Femur (tissue), 1 donor: ENCODE data around the gene LRRC2.
"Not testable (repeated sequence)": the region's sequence is repeated elsewhere in the genome, so short reads cannot be mapped to it uniquely, and the experiment has no call there.

Experiments
- DNase-seq: peaks from one replicate; pipeline ENCODE4 v3.0.0-alpha.2; 2017

The LRRC2 gene

DNA sequence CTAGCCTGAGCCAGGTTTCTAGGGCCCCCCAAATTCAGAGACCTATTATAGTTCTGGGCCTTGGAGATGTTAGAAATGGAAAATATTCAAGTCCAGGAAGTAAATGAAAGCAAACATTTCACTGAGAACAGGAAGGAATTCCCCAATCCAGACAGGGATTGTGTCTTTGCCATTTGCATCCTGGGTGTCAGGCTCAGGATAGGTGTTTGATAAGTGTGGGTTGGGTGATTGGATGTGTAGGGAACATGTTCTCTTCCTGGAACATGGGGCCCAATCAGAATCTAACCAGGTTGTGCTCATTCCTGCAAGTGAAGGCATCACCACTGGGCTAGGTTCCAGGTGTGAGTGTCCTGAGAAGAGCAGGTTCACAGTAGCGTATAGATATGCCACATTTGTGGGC, 14.6 kb upstream of the LRRC2 start:
- DNase-seq = no peak

DNA sequence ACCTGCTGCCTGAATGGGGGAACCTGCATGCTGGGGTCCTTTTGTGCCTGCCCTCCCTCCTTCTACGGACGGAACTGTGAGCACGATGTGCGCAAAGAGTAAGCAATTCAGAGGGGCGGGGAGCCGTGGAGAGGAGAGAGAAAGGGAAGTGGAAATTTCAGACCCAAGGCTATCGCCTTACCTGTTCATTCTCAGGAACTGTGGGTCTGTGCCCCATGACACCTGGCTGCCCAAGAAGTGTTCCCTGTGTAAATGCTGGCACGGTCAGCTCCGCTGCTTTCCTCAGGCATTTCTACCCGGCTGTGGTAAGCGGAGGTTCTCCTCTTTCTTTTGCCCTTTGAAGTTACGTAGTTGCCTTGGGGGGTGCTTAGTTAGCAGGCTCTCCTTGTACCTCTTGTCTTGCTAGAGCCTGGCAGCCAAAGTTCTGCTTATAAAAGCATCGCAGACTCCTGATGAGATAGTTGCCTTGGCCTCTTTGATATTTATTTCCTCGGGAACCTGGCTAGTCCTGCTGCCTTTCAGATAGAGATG, 13.7 kb upstream of the LRRC2 start:
- no peak for DNase-seq

DNA sequence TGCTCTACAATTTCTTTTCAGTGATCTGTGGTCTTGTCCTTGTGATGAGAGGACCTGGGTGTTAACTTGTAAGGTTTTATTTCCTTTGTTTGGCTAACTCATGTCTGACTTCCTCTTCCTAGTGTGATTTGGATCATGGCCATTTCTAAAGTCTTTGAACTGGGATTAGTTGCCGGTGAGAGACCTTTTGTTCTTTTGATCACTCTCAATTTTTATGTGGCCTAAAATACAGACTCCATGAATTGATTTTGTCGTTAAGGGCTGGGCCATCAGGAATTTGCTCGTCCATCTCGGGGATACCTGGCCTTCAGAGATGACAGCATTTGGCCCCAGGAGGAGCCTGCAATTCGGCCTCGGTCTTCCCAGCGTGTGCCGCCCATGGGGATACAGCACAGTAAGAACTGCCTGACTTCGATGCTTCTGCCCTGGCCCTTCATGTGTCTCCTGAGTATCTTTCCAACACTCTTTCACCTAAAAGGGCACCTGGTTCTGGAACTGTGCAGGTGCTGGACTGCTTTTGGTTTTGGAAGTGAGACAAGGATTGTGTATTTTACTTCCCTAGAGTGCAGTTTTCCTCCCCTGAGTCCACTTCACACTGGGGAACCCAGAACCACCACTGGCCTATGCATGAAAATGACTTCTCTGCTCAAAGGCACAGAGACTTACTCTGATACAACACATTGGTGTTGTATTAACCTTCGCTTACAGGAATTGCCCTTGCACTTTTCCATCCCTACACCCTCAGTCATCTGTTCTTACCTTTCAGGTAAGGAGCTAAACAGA, 13.1 kb upstream of the LRRC2 start:
- DNase-seq = no peak

DNA sequence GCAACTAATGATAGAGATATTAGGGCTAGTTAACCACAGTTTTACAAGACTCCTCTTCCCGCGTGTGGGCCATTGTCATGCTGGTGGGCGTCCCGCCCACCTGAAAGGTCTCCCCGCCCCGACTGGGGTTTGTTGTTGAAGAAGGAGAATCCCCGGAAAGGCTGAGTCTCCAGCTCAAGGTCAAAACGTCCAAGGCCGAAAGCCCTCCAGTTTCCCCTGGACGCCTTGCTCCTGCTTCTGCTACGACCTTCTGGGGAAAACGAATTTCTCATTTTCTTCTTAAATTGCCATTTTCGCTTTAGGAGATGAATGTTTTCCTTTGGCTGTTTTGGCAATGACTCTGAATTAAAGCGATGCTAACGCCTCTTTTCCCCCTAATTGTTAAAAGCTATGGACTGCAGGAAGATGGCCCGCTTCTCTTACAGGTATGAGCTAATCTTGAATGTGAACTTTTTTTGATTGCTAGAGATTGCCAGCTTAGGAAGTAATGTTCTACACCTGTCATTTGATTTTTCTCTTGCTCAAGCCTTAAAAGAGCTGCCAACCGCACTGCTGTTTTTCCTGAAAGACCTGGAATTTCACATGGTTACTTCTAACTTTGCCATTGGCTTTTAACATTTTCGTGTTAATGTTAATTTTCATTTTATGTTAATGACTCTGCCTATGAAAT, 11.6 kb upstream of the LRRC2 start:
- DNase-seq = not testable (repeated sequence)

DNA sequence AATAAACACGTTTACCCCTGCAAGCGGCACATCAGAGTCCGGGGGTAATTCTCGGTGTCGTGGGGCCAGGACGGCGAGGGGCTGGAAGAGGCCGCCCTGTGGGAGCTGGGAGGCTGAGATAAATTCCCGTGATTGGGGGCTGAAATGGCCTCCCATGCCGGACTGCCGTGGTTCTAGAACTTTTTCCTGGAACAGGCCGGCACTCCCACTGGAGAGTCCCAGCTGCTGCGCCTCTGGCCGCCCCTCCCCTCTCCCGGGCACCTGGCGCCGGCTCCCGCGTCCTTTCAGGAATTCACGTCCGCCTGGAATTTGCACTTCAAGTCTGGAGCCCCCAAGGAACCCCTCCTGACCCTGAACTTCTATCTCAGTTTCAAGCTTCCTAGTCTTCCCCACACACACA, 10.8 kb upstream of the LRRC2 start:
- DNase-seq = no peak

DNA sequence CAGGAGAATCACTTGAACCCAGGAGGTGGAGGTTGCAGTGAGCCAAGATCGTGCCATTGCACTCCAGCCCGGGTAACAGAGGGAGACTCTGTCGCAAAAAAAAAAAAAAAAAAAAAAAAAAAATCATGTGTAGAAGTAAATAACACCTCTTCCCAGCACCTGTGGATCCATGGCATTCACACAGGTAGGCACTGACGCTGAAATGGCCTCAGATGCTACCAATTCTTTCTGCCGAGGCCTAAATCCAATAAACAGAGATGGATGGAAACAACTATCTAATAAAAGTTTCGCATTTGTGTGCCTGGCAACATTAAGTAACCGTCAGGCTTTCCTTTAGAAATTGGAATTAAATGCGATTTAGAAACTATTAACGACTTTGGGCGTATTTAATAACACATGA, 10.3 kb upstream of the LRRC2 start:
- DNase-seq = no peak

DNA sequence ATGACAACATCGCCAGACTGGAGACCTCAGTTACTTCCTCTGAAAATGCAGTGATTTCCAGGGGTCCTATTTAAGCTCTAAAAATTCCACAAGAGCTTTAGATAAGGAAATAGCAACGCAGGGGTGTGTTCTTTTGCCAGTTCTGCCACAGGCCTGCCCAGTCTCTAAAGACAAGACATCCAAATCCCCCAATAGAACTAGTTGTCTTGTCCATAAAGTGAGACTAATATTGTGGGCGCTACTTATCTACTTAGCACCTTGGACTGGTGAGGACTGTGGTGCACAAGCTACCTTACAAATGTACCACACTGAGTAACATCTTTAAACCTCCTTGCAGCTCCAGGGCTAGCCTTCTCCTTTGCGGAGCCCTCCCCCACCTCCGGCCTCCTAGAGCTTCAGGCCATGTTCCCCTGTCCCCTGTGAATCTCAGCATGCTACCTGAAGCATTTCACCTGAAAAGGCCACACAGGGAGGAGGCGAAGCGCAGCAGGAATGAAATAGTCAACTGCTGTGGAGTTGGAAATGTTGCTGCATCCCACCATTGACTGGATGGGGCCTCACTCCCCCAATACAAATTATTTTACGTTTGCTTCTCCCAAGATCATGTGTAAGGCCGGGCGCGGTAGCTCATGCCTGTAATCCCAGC, 9.6 kb upstream of the LRRC2 start:
- DNase-seq = no peak

DNA sequence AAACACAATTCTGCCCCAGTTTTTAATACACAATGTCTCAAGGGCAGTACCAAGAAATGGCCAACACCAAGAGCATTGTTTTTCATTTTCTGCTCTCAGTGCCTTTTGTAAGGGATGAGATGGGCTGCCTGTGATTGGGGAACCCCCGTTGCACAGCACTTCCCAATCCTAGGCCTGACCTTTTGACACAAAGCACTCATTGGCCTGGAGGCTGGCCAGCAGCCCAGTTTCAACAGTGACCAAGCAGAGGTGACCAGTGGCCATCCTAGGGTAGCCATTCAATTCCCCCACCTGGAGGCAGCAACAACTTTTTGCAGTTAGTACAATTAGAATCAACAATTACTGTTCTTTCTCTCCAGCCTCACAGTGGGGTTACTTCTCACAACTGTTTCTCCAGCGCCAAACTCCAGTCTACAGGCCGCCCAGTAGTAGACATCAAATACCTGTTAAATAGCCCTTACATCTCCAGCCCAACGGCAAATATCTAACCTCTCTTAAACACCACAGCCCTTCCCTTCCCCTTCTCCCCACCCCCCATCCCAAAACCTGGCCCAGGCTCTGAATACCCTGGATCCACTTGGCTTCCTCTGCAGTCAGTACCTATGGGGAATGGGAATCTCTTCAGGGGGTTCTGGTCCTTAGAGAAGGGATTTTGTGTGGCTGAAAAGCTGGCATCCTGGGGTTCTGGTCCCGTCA, 8.9 kb upstream of the LRRC2 start:
- DNase-seq = no peak

DNA sequence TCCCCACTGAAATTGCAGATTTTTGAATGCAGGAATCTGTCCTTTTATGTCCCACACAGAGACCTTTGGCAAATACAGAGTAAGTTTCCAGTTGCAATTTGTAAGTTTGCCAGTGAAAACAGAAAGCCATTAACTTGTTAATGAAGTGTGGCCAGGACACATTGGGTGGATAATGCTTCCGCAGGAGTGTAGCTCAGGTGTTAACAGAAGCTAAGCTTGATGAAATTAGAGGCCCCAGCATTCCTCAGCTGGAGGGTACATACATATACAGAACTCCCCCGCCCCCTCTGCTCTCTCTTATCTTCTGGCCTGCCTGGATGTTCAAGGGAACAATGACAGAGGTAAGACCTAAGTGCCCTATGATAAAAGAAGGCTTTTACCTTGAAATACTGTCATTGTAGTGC, 8.1 kb upstream of the LRRC2 start:
- no peak for DNase-seq

DNA sequence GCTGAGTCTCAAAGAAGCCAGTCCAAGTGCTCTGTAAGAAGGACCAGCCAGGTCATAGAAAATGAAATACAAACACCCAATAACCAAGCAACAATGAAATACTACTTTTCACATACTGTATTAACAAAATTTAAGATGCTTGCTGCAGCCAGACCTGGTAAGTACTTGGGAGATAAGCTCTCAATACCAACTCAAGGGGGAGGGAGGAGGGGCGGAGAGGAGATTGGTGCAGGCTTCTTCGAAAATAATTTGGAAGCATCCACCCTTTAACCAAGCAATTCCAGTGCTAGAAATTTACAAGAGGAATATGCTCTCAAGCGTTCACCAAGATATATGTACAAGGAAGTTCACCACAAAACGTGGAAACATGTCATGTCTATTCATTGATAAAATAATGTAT, 7.6 kb upstream of the LRRC2 start:
- DNase-seq = no peak

DNA sequence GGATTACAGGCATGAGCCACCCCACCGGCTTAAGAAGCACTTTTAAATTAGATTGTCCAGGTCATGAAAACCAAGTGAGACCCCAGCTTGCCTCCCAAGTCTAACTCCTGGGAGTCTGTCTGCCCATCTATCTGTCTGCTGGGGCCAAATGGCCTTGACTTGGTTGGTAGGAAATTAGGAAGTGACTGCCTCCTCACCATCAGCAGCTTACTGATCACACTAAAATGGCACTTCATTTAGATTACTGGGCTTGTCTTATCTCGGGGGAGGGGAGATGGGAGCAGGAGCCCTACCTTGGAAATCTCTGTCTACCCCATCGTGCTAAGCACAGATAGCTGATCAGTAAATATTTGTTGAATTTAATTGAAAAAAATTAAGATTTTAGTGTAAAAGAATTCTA, 5.6 kb upstream of the LRRC2 start:
- DNase-seq = no peak

DNA sequence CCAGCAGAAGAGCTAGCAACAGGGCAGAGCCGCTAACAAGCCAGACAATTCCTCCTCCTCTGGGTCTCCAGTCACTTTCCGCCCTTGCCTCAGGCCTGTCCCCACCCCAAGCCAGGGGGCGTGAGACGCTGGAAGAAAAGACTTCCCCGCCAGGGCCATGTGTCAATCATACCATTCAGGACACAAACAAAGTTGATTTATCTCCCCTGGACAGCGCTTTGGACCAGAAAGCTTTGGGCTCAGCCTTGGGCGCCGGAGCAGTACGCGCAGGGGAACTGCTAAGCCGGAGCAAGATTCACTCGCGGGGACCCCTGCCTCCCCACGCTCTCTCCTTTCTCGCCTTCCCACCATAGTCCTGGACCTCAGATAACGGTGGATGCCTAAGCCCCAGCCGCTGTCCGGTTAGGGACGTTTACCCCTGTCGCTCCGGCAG, 479 bp downstream of the LRRC2 start:
- DNase-seq = peak; percentile 38

DNA sequence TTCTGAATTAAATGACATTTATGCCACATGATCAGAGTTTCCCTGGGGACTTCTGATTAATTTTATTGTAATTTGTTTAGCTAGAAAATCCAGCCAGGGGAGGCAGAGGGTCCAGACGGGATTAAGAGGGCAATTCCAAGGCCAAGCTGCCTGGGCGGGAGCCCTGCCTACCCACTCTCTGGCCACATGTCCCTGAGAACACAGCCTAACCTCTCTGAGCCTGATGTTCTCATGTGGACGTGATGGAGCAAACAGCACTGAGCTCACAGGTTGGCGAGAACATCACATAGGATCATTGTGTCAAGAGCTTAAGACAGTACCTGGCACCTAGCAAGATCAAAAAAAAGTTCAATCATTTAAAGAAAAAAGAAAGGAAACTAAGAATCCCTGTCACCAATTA, 1.0 kb downstream of the LRRC2 start:
- no peak for DNase-seq

DNA sequence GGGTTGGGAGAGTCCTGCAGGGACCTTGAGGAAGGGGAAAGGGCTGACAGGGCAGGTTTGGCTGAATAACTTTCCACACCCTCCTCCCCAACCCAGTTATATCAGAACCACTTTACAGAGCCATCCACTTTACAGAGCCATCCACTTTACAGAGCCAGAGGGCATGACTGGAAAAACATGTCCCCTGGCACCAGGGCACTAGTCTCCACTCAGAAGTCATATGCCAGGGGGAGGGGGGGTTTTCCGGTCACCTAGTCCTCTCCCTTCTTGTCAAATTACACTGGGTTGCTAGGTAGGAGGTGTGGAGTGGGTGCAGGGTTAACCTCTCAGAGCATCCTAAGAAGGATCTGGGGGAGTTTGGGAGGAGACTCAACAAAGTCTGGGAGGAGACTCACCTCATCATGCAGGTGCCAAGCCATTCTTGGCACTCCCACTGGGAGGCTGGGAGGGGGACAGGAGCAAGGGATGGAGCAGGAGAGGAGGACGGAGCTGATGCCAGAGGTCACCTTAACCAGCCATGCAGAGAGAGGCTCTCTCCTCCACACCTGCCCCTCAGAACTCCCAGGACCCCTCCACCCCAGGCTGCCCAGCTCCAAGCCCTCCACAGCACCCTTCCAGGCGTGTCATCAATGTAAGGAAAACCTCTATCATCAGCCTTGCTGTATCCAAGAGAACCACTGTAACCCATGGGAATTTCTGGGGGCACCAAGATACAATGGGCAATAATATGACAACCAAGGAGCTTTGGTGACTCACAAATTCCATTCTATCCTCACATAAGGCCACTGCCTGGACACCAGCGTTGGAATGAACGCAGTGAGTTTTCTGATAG, 1.7 kb downstream of the LRRC2 start:
- DNase-seq = no peak

DNA sequence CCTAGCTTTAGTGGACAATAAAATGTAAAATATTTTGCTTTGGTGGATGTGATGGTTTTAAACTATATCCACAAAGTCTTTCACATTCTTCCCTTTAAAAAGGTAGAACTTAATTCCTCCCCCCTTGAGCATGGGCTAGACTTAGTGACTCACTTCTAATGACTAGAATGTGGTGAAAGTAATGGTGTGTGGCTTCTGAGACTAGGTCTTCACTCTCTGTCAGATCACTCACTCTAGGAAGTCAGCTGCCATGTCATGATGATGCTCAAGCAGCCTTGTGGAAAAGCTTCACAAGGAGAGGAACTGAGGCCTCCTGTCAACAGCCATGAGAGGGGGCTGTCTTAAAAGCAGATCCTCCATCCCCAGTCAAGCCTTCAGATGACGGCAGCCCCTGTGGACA, 4.2 kb downstream of the LRRC2 start:
- DNase-seq = no peak

DNA sequence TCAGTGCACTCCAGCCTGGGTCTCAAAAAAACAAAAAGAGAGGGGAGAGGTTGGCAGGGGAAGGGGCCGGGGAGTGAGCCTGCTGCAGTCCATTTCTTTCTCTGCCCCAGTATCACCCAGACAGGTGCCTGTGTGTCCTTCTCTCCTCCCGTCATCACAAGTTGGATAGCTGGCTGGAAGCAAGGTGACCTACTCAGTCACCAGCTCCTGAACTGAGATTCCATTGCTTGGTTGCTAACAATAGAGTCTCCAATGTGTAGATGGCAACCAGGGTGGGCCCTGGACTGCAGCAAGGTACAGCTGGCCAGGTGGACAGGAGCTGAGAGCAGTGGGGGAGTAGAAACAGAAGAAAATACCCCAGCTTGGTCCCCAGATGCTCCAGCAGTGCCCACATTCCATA, 4.6 kb downstream of the LRRC2 start:
- no peak for DNase-seq

DNA sequence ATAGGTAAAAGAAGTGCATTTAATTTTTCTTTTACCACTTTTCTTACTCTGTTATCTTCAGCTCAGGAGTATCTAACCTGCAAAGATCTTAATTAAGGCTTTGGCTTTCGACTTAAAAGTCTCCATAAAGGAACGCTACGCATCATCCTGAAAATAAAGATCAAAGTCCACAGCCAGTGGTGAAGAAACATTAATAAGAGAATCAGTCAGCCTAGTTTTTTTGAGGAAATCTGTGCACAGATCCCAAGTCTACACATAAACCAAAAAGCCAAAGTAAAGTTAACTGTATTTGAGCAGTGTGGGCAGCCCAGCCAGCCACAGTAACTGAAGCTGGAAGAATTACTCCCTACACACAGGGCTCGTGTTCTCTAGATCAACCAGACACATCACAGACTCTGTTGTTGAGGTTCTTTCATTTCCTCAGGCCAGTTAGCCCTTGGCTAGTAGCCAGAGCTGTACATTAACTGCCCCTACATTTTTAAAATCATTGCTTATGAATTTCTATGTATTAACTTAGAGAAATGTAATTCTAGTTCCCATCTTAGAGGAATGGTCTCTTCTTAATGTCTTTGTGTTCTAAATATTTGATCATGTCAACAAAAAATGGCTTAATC, 6.9 kb downstream of the LRRC2 start:
- DNase-seq = no peak

DNA sequence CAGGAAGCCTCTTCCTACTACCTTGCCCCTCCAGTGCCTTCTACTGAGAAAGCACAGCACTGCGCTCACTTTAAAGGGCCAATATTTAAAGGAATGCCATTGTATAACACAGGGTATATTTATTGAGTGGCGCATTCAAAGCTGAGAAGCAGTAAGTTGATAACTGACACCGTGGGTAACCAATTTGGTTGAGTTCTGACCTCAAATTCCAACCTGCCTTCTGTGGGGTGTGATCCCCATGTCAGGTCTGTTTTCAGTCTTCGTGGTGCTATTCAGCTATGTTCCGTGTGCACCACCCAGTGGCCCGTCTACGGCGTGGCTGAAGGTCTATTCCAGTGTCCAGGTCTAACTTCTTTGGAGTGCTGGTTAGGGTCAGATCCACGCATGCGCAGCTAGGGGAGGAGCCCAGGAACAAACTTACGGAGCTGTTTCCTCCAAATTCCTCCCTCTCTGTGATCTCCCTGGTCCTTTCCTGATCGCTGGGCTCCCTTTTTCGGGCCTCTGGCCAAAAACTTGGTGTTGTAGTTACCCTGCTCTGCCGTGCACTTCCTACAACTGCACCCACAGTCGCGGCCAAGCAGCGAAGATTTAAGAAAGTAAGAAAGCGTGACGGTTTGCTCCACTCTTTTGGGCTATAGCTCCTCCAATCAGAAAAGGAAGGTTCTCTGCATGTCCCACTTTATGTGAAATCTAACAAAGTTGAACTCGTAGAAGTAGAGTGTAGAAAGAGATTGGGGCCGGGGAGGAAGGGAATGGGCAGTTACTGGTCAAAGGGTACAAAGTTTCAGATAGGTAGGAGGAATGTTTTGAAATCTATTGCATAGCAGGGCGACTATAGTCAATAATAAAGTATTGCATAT, 7.7 kb downstream of the LRRC2 start:
- DNase-seq = peak; percentile 92

DNA sequence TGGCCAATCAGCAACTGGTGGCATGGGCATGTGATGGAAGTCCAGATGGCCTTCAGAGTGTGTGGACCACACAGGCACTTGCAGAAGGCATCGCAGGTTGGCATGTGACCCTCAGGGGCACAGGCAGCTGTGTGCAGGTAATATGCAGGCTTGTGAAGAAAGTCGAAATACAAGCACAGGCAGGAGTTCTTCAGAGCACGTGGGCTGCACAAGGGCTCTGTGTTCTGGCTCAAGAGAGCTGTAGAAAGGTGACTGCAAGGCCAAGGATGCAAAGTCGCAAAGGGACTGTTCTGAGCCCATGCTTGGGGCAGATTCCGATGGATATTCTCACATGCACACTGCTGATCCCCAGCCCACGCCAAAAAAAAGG, 8.3 kb downstream of the LRRC2 start:
- no peak for DNase-seq

DNA sequence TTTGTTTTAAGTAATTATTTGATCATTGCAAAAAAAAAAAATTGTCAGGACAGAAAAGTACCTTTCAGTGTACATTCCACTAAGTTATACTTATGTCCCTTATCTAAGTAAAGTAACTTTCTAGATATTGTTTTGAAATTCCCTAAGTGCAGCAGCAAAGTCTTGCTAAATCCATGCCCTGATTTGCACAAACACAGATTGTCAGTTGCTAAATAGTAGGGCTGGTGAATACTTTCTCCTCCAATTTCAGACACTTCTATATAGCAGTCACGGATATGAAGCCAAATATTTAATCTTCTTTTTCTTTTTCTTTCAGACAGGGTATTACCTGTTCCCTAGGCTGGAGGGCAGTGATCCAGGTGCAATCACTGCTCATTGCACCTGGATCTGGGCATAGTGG, 12.9 kb downstream of the LRRC2 start:
- no peak for DNase-seq

DNA sequence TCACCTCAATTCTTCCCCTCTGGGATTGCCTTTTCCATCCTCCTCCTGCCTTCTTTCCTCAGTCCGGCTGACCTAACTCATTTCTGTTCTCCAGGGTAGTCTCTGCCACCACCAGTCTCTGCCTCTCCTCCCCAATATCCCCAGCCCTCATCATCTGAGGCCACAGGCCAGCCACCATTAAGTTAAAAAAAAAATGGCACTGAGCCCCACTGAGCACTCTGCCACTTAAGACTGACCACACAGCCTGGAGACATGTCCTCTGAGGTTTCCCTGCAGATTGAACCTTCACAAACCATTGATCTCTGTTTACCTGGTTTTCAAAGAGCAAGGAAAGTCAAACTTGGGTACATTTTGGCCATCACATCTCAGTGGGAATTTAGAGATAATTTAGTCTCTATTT, 13.6 kb downstream of the LRRC2 start:
- no peak for DNase-seq
